ENCODE results near the gene PKD2. TPM values are rescaled to one million over a fixed set of nuclear protein-coding genes. Genes with fewer than 3 reads are reported as not detected.
A peak's percentile ranks its signal among the peaks of the same experiment; 100 is the strongest.

Gene PKD2
- total and polyA plus RNA-seq, 2 of the 4 experiments (the other 2 are of a cell fraction): 43.8 to 51.3 TPM

DNA sequence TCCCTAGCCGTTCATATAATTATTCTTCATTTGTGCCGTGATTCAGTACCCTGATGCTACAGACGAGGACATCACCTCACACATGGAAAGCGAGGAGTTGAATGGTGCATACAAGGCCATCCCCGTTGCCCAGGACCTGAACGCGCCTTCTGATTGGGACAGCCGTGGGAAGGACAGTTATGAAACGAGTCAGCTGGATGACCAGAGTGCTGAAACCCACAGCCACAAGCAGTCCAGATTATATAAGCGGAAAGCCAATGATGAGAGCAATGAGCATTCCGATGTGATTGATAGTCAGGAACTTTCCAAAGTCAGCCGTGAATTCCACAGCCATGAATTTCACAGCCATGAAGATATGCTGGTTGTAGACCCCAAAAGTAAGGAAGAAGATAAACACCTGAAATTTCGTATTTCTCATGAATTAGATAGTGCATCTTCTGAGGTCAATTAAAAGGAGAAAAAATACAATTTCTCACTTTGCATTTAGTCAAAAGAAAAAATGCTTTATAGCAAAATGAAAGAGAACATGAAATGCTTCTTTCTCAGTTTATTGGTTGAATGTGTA is 24.9 kb upstream of the PKD2 start:
- BruUV-seq (replicated peaks): no TSS peak
- H4K20me1 ChIP-seq (ENCODE audit: insufficient read depth, low read length): no peaks in the 10 kb centered on the region
- H3K4ac ChIP-seq (ENCODE audit: low read depth, low read length): no peak overlapping the region
- no peak overlapping the region for H2BK20ac ChIP-seq (ENCODE audit: low read depth, low read length)
- no peak overlapping the region for H2AFZ ChIP-seq (replicated peaks; ENCODE audit: low read length, poor library complexity)
- intact Hi-C loops (cut with micrococcal nuclease): no loop called here
- 0 out of 2 replicates have a peak, but pooled peaks cover 2% of the 10 kb centered on the region for H3K27me3 ChIP-seq (ENCODE audit: control insufficient read depth, insufficient read depth, low read length)
- no peak overlapping the region for H2AK9ac ChIP-seq (replicated peaks; ENCODE audit: low read depth, low read length, poor library complexity)
- H3K18ac ChIP-seq (ENCODE audit: low read depth, low read length): no peak overlapping the region
- no peak overlapping the region for H3K56ac ChIP-seq (ENCODE audit: extremely low read depth, insufficient read depth, low read length)
- H3K9me3 ChIP-seq (ENCODE audit: control insufficient read depth, insufficient read depth, low read length): no peaks in the 10 kb centered on the region
- ATAC-seq (ENCODE audit: low read depth) (no peak), DNase-seq (peak; percentile 35)
- H3K27ac ChIP-seq (ENCODE audit: insufficient read depth, low read length): no peak overlapping the region
- in situ Hi-C loops (cut with MboI; ENCODE audit: low sequenced_read_pairs): no loop called here
- POLR2A ChIA-PET (ENCODE audit: unreplicated experiment): no interaction called here
- H3K4me2 ChIP-seq (ENCODE audit: low read depth, low read length): no peak overlapping the region
- dilution Hi-C loops (cut with HindIII; ENCODE audit: low sequenced_read_pairs, unreplicated experiment): no loop called here
- no peak overlapping the region for H4K91ac ChIP-seq (ENCODE audit: insufficient read depth, low read depth, low read length)
- no peak overlapping the region for H2BK120ac ChIP-seq (ENCODE audit: low read depth, low read length)
- H3K23ac ChIP-seq (ENCODE audit: low read depth, low read length): no peak overlapping the region
- H2AK5ac ChIP-seq (ENCODE audit: low read depth, low read length): no peak overlapping the region
- H3K79me1 ChIP-seq (ENCODE audit: low read depth in 1 of 2, low read length in 2 of 2): no peaks in the 10 kb centered on the region
- no peak overlapping the region for H3K14ac ChIP-seq (replicated peaks; ENCODE audit: low read depth, low read length)
- no peaks in the 10 kb centered on the region for H3K36me3 ChIP-seq (ENCODE audit: control insufficient read depth, insufficient read depth, low read length)
- CTCF ChIA-PET: interaction anchor here (1.8 kb wide), 1 partner anchor 9 kb away, joined by 6 read pairs; no protein-coding TSS in a partner anchor
- H3K4me3 ChIP-seq (ENCODE audit: insufficient read depth, low read depth, low read length): no peak overlapping the region
- H4K5ac ChIP-seq (ENCODE audit: low read depth, low read length): no peak overlapping the region
- no peak overlapping the region for H2BK15ac ChIP-seq (ENCODE audit: low read depth, low read length)
- no CpG with 5 or more reads among the region's 13 CpGs for WGBS, 2 experiments (ENCODE audit: extremely low coverage in 2 of 2, insufficient read length in 1 of 2)
- H4K8ac ChIP-seq (ENCODE audit: low read depth in 2 of 2, low read length in 2 of 2): no peak overlapping the region
- no peak overlapping the region for H2BK5ac ChIP-seq (ENCODE audit: low read depth, low read length, poor library complexity, severe bottlenecking)
- H3K4me1 ChIP-seq (ENCODE audit: control insufficient read depth, insufficient read depth, low read length): no peaks in the 10 kb centered on the region
- no peaks in the 10 kb centered on the region for H3K9me1 ChIP-seq (ENCODE audit: insufficient read depth, low read length)
- no peak overlapping the region for H3K9ac ChIP-seq (ENCODE audit: low read depth, low read length)
- TF ChIP-seq RAD21 (IDR thresholded peaks at IDR 0.05; ENCODE audit: low read length): no peak
- no peak for TF ChIP-seq BHLHE40 (IDR thresholded peaks at IDR 0.05; ENCODE audit: low read depth, low read length)
- TF ChIP-seq NFE2L2 (IDR thresholded peaks at IDR 0.05; ENCODE audit: low read depth, low read length): no peak
- TF ChIP-seq, protein P1, sequence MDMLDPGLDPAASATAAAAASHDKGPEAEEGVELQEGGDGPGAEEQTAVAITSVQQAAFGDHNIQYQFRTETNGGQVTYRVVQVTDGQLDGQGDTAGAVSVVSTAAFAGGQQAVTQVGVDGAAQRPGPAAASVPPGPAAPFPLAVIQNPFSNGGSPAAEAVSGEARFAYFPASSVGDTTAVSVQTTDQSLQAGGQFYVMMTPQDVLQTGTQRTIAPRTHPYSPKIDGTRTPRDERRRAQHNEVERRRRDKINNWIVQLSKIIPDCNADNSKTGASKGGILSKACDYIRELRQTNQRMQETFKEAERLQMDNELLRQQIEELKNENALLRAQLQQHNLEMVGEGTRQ (IDR thresholded peaks at IDR 0.05; ENCODE audit: low read depth, low read length): no peak
- no peak for TF ChIP-seq CEBPB (IDR thresholded peaks at IDR 0.05; ENCODE audit: low read depth, low read length)
- no peak for TF ChIP-seq POLR2A (IDR thresholded peaks at IDR 0.05; ENCODE audit: low read depth, low read length)
- TF ChIP-seq SMC3 (IDR thresholded peaks at IDR 0.05; ENCODE audit: low read depth, low read length): no peak
- no peak for TF ChIP-seq MAFK (IDR thresholded peaks at IDR 0.05; ENCODE audit: low read depth, low read length)
- no peak for TF ChIP-seq RCOR1 (IDR thresholded peaks at IDR 0.05; ENCODE audit: insufficient replicate concordance, low read length)
- no peak for TF ChIP-seq MXI1 (IDR thresholded peaks at IDR 0.05; ENCODE audit: borderline replicate concordance, low read depth, low read length)
- TF ChIP-seq RFX5 (IDR thresholded peaks at IDR 0.05; ENCODE audit: low read depth, low read length): no peak
- TF ChIP-seq ELK1 (IDR thresholded peaks at IDR 0.05; ENCODE audit: borderline replicate concordance, low read depth, low read length): no peak
- no peak for TF ChIP-seq FOS (IDR thresholded peaks at IDR 0.05; ENCODE audit: low read depth, low read length)
- no peak for TF ChIP-seq MAZ (IDR thresholded peaks at IDR 0.05; ENCODE audit: borderline replicate concordance, low read depth, low read length)
- TF ChIP-seq, protein P2, sequence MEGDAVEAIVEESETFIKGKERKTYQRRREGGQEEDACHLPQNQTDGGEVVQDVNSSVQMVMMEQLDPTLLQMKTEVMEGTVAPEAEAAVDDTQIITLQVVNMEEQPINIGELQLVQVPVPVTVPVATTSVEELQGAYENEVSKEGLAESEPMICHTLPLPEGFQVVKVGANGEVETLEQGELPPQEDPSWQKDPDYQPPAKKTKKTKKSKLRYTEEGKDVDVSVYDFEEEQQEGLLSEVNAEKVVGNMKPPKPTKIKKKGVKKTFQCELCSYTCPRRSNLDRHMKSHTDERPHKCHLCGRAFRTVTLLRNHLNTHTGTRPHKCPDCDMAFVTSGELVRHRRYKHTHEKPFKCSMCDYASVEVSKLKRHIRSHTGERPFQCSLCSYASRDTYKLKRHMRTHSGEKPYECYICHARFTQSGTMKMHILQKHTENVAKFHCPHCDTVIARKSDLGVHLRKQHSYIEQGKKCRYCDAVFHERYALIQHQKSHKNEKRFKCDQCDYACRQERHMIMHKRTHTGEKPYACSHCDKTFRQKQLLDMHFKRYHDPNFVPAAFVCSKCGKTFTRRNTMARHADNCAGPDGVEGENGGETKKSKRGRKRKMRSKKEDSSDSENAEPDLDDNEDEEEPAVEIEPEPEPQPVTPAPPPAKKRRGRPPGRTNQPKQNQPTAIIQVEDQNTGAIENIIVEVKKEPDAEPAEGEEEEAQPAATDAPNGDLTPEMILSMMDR (conservative IDR thresholded peaks at IDR 0.05; ENCODE audit: low read depth, low read length): no peak
- TF ChIP-seq CHD1 (IDR thresholded peaks at IDR 0.05; ENCODE audit: low read depth, low read length): no peak

Measured in IMR-90 (cell line).